Measurements from ENCODE around the gene ESRRG.

The ESRRG gene

GRCh38 chr1:216614011-216614934 lies 109.0 kb downstream of the ESRRG start:
- H3K27ac ChIP-seq (ENCODE audit: low read depth, low read length): no peak overlapping the region
- no peaks in the 10 kb centered on the region for H3K27me3 ChIP-seq (ENCODE audit: control insufficient read depth in 5 of 5, insufficient read depth in 4 of 5, low read length in 5 of 5)
- H3K4me3 ChIP-seq (ENCODE audit: low read depth in 1 of 5, low read length in 5 of 5): no peak overlapping the region

DNA sequence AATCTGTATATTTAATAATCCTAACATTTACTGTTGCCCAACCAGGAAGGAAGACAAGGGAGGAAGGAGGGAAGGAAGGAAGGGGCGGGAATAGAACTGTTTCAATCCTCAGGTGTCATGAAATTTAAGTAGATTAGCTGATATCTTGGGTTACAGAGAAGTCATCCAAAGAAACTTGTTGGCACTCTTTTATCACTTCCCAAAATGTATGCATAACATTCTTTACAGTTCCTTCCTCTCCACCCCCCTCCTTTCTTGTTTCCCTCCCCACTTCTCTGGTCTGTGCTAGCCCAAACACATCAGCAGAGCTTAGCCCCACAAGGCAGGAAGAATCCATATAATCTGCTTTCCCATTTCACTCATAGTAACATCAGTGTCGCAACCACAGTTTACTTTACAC lies 110.9 kb downstream of the ESRRG start:
- Histone ChIP-seq H3K27ac (ENCODE audit: low read depth, low read length) (no peak overlapping the region), H3K9ac (ENCODE audit: low read length in 5 of 5) (no peak overlapping the region), H3K4me1 (ENCODE audit: control insufficient read depth in 5 of 5, insufficient read depth in 5 of 5, low read length in 5 of 5) (peaks cover 0 to 2% (median 0%) of the 10 kb centered on the region in 5 donors), H3K36me3 (ENCODE audit: control insufficient read depth in 5 of 5, insufficient read depth in 5 of 5, low read length in 5 of 5) (no peaks in the 10 kb centered on the region), H3K27me3 (ENCODE audit: control insufficient read depth in 5 of 5, insufficient read depth in 4 of 5, low read length in 5 of 5) (no peaks in the 10 kb centered on the region), H3K4me3 (ENCODE audit: low read depth in 1 of 5, low read length in 5 of 5) (no peak overlapping the region), H3K9me3 (ENCODE audit: control insufficient read depth in 5 of 5, low read length in 5 of 5) (no peaks in the 10 kb centered on the region)

More at GRCh38 chr1:216614011-216614934, 109.0 kb downstream of the ESRRG start:
- H3K9ac ChIP-seq (ENCODE audit: low read length in 5 of 5): no peak overlapping the region
- no peaks in the 10 kb centered on the region for H3K9me3 ChIP-seq (ENCODE audit: control insufficient read depth in 5 of 5, low read length in 5 of 5)
- H3K36me3 ChIP-seq (ENCODE audit: control insufficient read depth in 5 of 5, insufficient read depth in 5 of 5, low read length in 5 of 5): no peaks in the 10 kb centered on the region
- H3K4me1 ChIP-seq (ENCODE audit: control insufficient read depth in 5 of 5, insufficient read depth in 5 of 5, low read length in 5 of 5): peaks cover 0 to 2% (median 0%) of the 10 kb centered on the region in 5 donors

GRCh38 chr1:216607067-216607697 lies 116.0 kb downstream of the ESRRG start:
- Histone ChIP-seq H3K4me3 (ENCODE audit: low read depth in 1 of 5, low read length in 5 of 5) (no peak overlapping the region), H3K4me1 (ENCODE audit: control insufficient read depth in 5 of 5, insufficient read depth in 5 of 5, low read length in 5 of 5) (peaks cover 0 to under 1% (median 0%) of the 10 kb centered on the region in 5 donors), H3K36me3 (ENCODE audit: control insufficient read depth in 5 of 5, insufficient read depth in 5 of 5, low read length in 5 of 5) (no peaks in the 10 kb centered on the region), H3K9me3 (ENCODE audit: control insufficient read depth in 5 of 5, low read length in 5 of 5) (no peaks in the 10 kb centered on the region), H3K9ac (ENCODE audit: low read length in 5 of 5) (no peak overlapping the region), H3K27me3 (ENCODE audit: control insufficient read depth in 5 of 5, insufficient read depth in 4 of 5, low read length in 5 of 5) (no peaks in the 10 kb centered on the region), H3K27ac (ENCODE audit: low read depth, low read length) (no peak overlapping the region)

- Histone ChIP-seq H3K4me1 (ENCODE audit: control insufficient read depth in 5 of 5, insufficient read depth in 5 of 5, low read length in 5 of 5) (peaks cover 0 to 5% (median 4%) of the 10 kb centered on the region in 5 donors), H3K36me3 (ENCODE audit: control insufficient read depth in 5 of 5, insufficient read depth in 5 of 5, low read length in 5 of 5) (no peaks in the 10 kb centered on the region)
Observed at GRCh38 chr1:216606047-216606637, 117.1 kb downstream of the ESRRG start.

DNA sequence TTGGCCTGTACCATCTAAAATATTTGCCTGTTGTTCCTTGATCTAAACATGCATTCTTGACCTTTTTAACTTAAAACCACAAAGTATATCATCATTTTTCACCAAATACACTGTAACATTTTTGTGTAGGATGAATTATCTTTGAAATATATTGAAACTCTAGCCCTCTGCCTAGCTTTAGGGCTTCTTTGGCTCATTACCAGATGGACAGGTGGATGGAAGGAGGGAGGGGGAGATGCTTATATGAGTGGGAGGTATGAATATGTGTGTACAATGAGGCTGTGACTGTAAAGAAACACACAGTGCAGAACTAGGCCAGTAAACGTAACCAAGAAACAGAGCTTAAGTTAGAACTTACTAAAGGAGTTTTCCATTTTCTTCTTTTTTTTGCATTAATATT lies 118.5 kb downstream of the ESRRG start:
- Histone ChIP-seq H3K9me3 (ENCODE audit: control insufficient read depth in 5 of 5, low read length in 5 of 5) (no peaks in the 10 kb centered on the region), H3K27me3 (ENCODE audit: control insufficient read depth in 5 of 5, insufficient read depth in 4 of 5, low read length in 5 of 5) (no peaks in the 10 kb centered on the region), H3K36me3 (ENCODE audit: control insufficient read depth in 5 of 5, insufficient read depth in 5 of 5, low read length in 5 of 5) (no peaks in the 10 kb centered on the region), H3K4me3 (ENCODE audit: low read depth in 1 of 5, low read length in 5 of 5) (no peak overlapping the region), H3K27ac (ENCODE audit: low read depth, low read length) (no peak overlapping the region), H3K4me1 (ENCODE audit: control insufficient read depth in 5 of 5, insufficient read depth in 5 of 5, low read length in 5 of 5) (peaks cover 0 to 15% (median 9%) of the 10 kb centered on the region in 5 donors), H3K9ac (ENCODE audit: low read length in 5 of 5) (no peak overlapping the region)

More at GRCh38 chr1:216606047-216606637, 117.1 kb downstream of the ESRRG start:
- Histone ChIP-seq H3K9ac (ENCODE audit: low read length in 5 of 5) (no peak overlapping the region), H3K27me3 (ENCODE audit: control insufficient read depth in 5 of 5, insufficient read depth in 4 of 5, low read length in 5 of 5) (no peaks in the 10 kb centered on the region), H3K9me3 (ENCODE audit: control insufficient read depth in 5 of 5, low read length in 5 of 5) (no peaks in the 10 kb centered on the region), H3K4me3 (ENCODE audit: low read depth in 1 of 5, low read length in 5 of 5) (no peak overlapping the region), H3K27ac (ENCODE audit: low read depth, low read length) (no peak overlapping the region)

GRCh38 chr1:216600730-216601609 lies 122.3 kb downstream of the ESRRG start:
- Histone ChIP-seq H3K27ac (ENCODE audit: low read depth, low read length) (peak overlapping the region; percentile 71), H3K9ac (ENCODE audit: low read length in 5 of 5) (peak overlapping the region; percentile 58 to 85 (median 80)), H3K4me1 (ENCODE audit: control insufficient read depth in 5 of 5, insufficient read depth in 5 of 5, low read length in 5 of 5) (peaks cover 0 to 15% (median 9%) of the 10 kb centered on the region in 5 donors)

GRCh38 chr1:216599851-216600250 lies 123.4 kb downstream of the ESRRG start:
- Histone ChIP-seq H3K36me3 (ENCODE audit: control insufficient read depth in 5 of 5, insufficient read depth in 5 of 5, low read length in 5 of 5) (no peaks in the 10 kb centered on the region), H3K9ac (ENCODE audit: low read length in 5 of 5) (no peak overlapping the region), H3K27ac (ENCODE audit: low read depth, low read length) (no peak overlapping the region), H3K27me3 (ENCODE audit: control insufficient read depth in 5 of 5, insufficient read depth in 4 of 5, low read length in 5 of 5) (peaks cover 0 to 4% (median 0%) of the 10 kb centered on the region in 5 donors), H3K4me3 (ENCODE audit: low read depth in 1 of 5, low read length in 5 of 5) (peak overlapping the region in 1 of 5 donors; percentile 83), H3K4me1 (ENCODE audit: control insufficient read depth in 5 of 5, insufficient read depth in 5 of 5, low read length in 5 of 5) (peaks cover 0 to 15% (median 9%) of the 10 kb centered on the region in 5 donors), H3K9me3 (ENCODE audit: control insufficient read depth in 5 of 5, low read length in 5 of 5) (no peaks in the 10 kb centered on the region)

More at GRCh38 chr1:216600730-216601609, 122.3 kb downstream of the ESRRG start:
- Histone ChIP-seq H3K4me3 (ENCODE audit: low read depth in 1 of 5, low read length in 5 of 5) (peak overlapping the region; percentile 83 to 92 (median 85)), H3K36me3 (ENCODE audit: control insufficient read depth in 5 of 5, insufficient read depth in 5 of 5, low read length in 5 of 5) (no peaks in the 10 kb centered on the region), H3K27me3 (ENCODE audit: control insufficient read depth in 5 of 5, insufficient read depth in 4 of 5, low read length in 5 of 5) (peaks cover 0 to 2% (median 0%) of the 10 kb centered on the region in 5 donors), H3K9me3 (ENCODE audit: control insufficient read depth in 5 of 5, low read length in 5 of 5) (no peaks in the 10 kb centered on the region)

GRCh38 chr1:216598448-216598847 lies 124.8 kb downstream of the ESRRG start:
- H3K4me1 ChIP-seq (ENCODE audit: control insufficient read depth in 5 of 5, insufficient read depth in 5 of 5, low read length in 5 of 5): peaks cover 0 to 15% (median 9%) of the 10 kb centered on the region in 5 donors
- no peaks in the 10 kb centered on the region for H3K36me3 ChIP-seq (ENCODE audit: control insufficient read depth in 5 of 5, insufficient read depth in 5 of 5, low read length in 5 of 5)
- peaks cover 0 to 4% (median 0%) of the 10 kb centered on the region in 5 donors for H3K27me3 ChIP-seq (ENCODE audit: control insufficient read depth in 5 of 5, insufficient read depth in 4 of 5, low read length in 5 of 5)
- H3K27ac ChIP-seq (ENCODE audit: low read depth, low read length): no peak overlapping the region
- H3K4me3 ChIP-seq (ENCODE audit: low read depth in 1 of 5, low read length in 5 of 5): no peak overlapping the region
- H3K9ac ChIP-seq (ENCODE audit: low read length in 5 of 5): no peak overlapping the region
- H3K9me3 ChIP-seq (ENCODE audit: control insufficient read depth in 5 of 5, low read length in 5 of 5): no peaks in the 10 kb centered on the region

DNA sequence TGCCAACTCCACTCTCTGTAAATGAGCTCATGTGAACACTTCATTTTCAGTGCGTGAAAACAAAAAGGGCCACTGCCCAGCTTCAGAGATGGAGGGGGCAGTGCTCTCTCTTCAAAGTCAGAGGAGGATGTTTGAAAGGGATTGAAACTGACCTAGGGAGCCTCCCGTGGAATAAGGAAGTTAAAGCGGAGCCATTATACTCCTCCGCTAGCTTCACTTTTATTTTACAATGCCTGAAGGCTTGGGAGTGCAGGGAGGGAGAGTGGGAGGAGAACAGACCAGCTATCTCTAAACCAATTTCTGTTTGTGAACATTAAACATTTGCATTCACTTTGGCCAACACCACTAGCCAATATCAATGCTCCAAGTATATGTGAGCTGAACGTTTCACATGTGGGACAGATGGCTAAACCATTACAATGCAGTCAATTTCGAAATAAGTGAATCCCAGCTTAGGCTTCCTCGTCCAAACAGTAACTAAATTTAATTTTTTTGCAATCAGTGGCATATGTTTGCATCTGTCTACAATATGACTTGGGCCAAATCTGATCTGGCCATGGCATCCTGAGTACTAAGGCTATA lies 126.9 kb downstream of the ESRRG start:
- Histone ChIP-seq H3K4me3 (ENCODE audit: low read depth in 1 of 5, low read length in 5 of 5) (no peak overlapping the region), H3K9me3 (ENCODE audit: control insufficient read depth in 5 of 5, low read length in 5 of 5) (no peaks in the 10 kb centered on the region), H3K27ac (ENCODE audit: low read depth, low read length) (no peak overlapping the region), H3K36me3 (ENCODE audit: control insufficient read depth in 5 of 5, insufficient read depth in 5 of 5, low read length in 5 of 5) (no peaks in the 10 kb centered on the region), H3K27me3 (ENCODE audit: control insufficient read depth in 5 of 5, insufficient read depth in 4 of 5, low read length in 5 of 5) (peaks cover 0 to 4% (median 0%) of the 10 kb centered on the region in 5 donors), H3K9ac (ENCODE audit: low read length in 5 of 5) (no peak overlapping the region), H3K4me1 (ENCODE audit: control insufficient read depth in 5 of 5, insufficient read depth in 5 of 5, low read length in 5 of 5) (peaks cover 0 to 12% (median 6%) of the 10 kb centered on the region in 5 donors)
